SW 1271 (cell line): ENCODE measurements around the gene LENG9.
"Not testable (repeated sequence)": the region's sequence is repeated elsewhere in the genome, so short reads cannot be mapped to it uniquely, and the experiment has no call there.

ENCODE experiments used
- DNase-seq, 2 experiments: peaks; one replicate each; lab custom pipeline; 2025; lab: John Stamatoyannopoulos, UW

Gene LENG9

DNA sequence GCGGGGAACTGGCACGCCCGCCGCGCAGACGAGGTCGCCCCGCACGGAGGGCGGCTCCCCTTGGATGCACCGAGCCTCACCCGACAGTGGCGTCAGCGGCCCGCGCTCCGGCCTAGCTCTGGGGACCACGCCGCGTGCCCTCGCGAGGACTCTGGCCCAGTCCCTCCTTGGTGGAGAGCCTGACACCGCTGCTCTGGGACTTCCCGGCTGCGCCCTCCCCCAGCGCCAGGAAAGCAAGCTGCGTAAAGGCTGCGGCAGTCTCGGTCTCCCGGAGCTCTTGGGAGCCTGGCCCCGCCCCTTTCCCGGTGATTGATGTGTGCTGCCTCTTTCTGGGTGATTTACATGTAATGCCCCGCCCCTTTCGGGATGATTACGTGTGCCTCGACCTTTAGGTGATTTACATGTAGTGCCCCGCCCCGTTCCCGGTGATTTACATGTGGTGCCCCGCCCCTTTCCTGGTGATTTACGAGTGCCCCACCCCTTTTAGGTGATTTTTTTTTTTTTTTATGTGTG, at the start of gene LENG9:
LENG9 (minus strand) TSS at position 248 of the 513 bp plus-strand sequence. CDS start 252 bp downstream, outside the sequence.
- peak; percentile 78 to 92 for DNase-seq

DNA sequence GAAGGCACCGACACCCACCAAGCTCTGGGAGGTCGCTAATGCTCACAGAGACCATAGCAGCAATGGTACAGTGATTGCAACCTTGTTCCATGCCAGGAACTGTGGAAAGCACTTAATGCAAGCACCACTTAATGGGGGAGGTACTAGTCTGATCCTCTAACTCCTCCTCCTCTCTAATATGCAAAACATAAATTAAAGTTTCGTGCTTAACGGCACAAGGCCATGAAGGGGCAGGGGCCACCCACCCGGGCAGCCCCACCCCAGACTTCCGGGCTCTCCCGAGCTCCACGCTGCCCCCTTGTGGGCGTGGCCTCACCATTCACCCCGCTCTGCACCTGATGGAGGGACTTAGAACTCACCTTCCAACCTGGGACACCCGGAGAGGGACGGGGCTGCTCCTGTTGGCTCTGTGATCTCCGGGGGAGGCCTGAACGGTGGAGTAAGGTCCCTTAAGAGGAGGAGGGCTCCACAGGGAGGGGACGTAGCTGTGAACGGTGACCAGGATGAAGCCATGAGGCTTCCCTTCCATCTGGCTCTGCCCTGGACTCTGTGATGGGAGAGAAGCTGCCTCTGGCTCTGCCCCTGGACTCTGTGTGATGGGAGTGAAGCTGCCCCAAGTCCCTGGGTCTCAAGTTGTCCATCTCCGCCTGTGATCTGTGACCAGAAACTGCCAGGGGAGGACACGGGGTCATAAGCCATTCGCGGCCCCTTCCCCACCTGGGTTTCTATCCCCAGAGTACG, 45.8 kb upstream of the LENG9 start:
- DNase-seq: not testable (repeated sequence)

DNA sequence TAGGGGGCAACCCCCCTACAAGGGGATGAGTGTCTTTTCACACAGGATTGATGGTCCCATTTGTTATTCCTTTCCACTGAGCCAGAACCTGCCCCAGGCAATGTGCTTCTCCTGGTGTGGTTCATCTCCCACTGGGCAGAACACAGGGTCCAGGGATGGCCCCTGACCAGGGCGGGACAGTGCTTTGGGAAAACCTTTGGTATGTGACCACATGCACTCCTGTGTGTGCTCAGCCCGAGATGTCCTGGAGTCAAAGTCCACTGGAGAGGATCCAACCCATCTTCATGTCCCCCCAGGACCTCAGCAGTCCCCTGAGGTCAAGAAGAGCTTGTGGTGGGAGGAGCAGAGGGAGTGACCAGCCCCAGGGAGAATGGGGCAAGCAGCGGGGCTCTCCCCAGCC, 44.9 kb upstream of the LENG9 start:
- not testable (repeated sequence) for DNase-seq

DNA sequence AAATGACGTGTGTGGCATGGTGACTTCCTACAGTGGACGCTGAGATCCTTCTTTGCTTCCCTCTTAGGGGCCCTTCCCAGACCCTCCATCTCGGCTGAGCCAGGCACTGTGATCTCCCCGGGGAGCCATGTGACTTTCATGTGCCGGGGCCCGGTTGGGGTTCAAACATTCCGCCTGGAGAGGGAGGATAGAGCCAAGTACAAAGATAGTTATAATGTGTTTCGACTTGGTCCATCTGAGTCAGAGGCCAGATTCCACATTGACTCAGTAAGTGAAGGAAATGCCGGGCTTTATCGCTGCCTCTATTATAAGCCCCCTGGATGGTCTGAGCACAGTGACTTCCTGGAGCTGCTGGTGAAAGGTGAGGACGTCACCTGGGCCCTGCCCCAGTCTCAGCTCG, 44.2 kb upstream of the LENG9 start:
- no peak for DNase-seq

DNA sequence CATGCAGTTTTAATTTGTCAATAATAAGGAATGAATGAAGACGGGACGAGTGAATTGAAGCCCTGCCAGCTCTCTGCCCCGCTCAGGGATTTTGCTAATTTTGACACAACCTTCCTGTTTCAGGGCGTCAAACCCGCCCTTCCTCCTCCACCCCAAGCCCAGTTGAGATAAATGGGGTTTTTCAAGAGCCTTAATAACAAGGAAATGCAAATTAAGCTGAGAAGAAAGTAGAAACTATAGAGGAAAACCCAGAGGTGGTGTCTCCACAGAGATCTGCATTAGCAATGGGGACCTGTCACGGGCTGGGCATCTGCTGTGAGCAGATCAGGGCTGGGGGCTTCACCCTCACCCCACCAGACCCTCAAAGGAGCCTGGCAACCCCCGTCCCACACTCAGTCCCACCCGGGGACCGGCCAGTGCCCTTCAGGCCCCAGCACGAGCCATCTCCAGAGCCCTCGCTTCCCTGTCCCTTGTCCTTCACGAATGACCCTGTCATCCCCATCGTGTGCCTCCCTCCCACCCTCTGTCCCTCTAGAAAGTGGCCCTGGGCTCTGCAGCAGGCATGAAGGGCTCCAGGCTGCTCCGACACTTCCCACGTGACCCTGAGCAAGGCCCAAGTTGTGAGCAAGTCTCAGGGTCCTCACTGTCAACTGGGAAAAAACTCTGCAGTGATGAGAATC, 43.6 kb upstream of the LENG9 start:
- not testable (repeated sequence) for DNase-seq

DNA sequence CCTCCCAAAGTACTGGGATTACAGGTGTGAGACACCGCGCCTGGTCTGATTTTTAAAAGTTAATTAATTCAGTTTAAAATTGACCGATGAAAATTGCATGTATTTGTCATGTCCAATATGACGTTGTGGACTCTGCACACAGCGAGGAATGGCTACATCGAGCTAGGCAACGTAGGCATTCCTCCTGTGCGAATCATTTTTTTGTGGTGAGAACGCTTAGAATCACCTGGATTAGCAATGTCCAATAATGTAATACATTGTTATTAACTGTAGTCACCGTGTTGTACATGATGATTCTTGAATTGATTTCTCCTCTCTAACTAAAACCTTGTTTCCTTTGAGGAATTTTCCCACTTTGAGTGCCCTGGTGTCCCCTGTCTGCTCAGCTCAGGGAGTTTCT, 42.5 kb upstream of the LENG9 start:
- no peak for DNase-seq

DNA sequence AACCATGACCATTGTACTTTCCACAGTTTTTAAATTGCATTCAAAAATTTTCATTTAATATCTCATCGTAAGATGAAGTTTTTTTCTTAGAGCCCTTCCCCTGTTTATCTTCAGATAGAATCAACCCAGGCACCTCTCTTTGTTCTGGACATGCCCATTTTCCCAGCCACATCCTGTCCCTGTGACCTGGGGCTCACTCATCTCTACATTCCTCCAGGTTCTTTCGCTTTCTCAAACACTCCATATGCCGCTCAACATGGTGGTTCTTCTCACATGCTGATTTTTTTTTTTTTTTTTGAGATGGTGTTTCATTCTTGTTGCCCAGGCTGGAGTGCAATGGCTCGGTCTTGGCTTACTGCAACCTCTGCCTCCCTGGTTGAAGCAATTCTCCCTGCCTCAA, 42.0 kb upstream of the LENG9 start:
- DNase-seq: not testable (repeated sequence)

DNA sequence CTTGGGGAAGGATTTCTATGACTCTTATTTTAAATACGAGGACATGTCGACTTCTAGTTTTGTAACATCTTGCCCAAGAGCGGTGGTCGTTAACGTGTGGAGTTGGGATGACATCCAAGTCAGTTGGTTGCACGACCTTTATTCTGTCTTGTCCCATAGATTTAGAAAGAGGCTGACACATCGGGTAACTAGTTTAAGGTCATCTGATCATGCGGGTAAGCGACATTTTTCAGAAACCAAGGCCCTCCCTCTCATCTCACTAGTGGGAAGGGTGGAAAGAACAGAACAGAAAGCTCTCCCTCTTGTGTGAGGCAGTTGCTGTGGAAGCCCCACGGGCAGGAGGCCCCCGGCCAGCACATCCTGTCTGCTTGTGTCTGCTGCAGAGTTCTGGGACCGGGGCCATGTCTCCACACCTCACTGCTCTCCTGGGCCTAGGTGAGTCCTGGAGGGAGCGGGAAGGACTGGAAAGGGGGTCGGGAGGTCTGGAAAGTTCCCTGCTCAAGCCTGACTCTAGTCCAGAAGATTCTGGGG, 39.0 kb upstream of the LENG9 start, which contains the start of gene LAIR2:
LAIR2 (plus strand) TSS at position 314 of the 531 bp plus-strand sequence; CDS start at position 402, 88 bp downstream.
- no peak for DNase-seq

DNA sequence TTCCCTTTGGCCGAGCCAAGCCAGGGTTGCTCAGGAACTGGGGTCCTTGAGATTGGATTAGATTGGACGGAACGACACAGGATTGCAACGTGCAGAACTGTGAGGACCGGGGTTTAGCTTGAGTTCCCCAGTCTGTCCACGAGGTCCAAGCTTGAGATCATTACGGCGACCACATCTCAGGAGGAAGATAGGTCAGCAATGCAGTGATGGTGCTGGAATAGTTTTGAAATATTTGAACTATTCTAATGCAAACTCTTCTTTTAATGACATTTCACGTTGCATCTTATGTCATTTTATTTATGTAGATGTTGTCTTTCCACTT, 34.8 kb upstream of the LENG9 start:
- DNase-seq: not testable (repeated sequence)

DNA sequence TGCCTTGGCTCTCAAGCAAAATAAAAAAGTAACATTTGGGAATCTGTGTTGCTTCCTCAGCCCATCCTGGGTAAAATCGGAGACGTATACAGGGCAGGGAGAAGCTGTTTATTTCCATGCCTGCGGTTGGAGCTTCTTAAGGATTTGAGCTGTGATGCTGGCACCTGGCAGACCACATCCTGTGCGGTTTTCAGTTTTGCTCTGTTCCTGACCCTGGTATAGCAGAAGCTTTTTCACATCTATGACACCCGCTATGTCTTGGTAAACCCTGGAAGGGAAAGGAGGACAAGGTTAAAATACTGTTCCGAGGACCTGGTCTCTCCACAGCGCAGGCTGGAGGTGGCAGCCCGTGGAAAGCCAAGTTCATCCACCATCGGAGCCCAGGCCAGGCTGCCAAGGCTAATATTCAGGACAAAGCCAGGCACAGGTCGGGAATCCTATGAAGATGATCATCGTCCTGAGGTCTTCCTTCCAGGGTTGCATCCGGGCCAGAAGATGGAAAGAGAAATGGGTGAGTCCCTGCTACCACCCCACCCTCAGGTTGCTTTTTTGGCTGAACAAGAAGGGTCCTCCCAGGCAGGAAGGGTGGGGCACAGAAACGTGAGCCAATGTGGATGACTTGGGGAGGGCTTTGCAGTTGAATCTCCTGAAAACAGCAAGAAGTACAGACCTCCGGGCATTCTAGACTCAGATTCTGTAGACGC, 34.3 kb upstream of the LENG9 start:
- not testable (repeated sequence) for DNase-seq

DNA sequence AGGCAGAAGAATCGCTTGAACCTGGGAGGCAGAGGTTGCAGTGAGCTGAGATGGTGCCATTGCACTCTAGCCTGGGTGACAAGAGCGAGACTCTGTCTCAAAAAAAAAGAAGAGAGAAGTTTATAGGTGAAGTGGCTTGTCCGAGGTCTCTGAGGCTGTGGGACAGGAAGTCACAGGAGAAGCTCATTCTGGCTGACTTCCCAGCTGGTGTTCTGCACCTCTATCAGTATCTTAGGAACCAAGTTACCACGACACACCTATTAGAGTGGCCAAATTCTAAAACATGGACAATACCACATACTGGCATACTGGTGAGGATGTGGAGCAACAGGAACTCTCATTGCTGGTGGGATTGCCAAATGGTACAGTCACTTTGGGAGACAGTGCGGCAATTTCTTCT, 31.7 kb upstream of the LENG9 start:
- not testable (repeated sequence) for DNase-seq

DNA sequence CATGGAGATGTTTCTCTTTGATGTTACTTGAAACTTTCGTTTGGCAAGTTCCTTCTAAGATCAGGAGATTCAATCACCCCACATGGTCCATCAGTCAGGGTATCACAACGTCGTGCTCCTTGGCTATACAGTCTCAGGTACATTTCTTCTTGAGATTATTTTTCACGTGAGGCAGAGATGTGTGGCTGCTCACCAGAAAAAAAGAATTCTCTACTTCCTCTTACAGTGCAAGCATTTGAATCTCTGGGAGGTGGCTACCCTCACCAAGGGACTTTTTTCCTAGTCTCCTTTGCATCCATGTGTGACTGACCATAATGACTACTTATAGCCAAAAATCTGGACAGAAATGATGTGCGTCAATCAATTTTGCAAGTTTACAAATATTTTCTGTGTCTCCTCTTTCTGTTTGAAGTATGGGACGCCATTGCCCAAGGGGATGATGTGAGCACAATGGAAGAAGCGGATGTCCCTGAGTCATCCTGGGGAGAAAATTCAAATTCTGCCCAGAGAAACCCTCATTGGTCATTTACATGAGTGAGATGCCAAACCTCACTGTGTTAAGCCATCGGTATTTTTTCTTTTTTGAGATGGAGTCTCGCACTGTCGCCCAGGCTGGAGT, 30.5 kb upstream of the LENG9 start:
- DNase-seq: no peak

DNA sequence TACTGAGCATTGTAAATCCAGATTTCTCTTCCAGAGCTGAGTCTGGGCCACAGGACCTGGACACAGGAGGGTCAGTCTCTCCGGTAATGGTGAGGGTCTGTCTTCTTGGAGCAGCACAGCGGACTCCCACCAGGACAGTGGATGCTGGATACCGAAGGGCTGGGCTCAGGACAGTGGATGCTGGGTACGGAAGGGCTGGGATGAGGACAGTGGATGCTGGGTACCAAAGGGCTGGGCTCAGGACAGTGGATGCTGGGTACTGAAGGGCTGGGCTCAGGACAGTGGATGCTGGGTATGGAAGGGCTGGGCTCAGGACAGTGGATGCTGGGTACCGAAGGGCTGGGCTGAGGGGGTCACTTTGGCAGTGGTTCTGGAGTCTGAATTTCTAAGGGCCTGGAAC, 29.5 kb upstream of the LENG9 start:
- DNase-seq: not testable (repeated sequence)

DNA sequence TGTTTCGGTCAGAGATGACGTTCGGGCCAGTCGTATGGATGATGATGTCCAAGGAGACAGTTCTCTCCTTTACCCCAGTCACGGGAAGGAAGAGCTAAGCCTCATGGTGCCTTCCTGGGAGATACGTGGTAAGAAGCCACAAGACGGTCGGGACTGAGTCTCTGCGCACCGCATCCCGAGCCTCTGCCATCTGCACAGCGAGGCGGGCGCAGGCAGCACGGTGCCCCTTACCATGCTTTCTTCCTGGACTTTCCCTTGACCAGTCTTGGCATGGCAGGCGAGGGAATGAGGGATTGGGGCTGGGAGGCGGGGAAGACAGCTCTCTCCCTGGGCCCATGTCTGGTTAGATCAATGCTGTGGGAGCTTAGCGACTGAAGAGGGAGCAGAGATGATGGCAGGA, 29.0 kb upstream of the LENG9 start:
- DNase-seq: no peak

DNA sequence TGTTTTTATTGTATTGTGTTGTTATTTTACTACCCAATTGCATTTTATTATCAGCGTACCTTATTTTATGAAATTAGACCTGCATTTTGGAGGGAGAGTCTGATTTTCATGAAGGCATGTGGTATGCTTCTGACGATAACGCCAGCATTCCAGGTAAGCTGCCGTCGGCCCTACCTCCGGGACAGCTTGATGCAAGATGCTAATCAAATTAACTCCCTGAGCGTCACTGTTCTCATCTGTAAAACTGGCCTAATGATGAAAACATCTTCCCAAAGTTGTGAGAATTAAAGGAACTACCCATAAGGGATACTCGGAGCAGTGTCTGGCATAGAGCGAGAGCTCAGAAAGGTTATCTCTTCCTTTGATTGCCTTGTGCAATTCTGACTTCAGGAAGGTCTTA, 26.2 kb upstream of the LENG9 start:
- DNase-seq: no peak

DNA sequence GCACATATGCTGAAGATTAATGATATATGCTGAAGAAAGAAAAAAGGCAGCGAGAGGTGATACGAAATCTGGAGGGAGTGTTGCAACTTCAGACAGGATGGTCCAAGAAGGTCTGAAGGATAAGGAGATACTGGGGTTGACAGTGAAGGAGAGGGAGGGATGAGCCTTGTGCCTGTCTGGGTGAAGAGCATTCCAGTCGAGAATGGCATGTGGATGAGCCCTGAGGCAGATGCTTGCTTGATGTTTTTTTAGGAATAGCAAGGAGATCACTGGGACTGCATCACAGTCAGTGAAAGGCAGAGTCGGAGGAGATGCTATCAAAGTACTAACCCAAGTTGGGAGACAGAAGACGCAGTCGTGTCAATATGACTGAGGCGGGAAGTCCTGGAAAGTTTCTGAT, 25.8 kb upstream of the LENG9 start:
- DNase-seq: no peak

DNA sequence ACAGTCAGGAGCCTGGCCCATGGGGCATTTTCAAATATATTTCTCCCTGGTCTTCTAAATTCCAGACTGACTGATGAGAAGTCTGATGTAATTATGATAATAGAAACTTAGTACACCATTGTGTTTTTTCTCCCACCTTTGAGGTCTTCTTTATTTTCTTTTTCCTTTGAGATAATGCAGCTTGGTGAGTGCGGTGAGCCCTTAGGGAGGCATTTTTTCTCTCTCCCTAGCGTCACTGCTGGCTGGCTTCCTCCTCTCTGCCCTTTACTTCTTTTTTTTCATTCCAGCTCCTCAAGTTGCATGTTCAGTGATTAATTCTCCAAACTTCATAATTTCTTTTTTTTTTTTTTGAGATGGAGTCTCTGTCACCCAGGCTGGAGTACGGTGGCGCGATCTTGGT, 22.3 kb upstream of the LENG9 start:
- DNase-seq: no peak

DNA sequence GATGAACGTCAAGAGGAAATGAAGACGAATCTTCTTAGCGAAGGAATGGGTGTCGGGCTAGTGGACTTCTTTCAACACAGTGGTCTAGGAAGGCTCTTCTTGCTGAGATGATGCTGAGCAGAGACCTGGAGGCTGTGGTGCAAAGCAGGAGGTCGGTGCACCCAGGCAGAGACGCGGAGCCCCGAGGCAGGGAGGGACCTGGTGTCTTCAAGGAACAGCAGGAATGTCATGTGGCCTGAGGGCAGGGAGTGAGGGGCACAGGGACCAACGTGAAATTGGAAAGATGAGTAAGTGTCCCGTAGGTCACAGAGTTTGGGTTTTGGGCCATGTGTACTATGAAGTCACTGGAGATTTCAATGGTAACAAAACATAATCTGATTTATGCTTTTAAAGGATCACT, 20.9 kb upstream of the LENG9 start:
- DNase-seq: no peak

DNA sequence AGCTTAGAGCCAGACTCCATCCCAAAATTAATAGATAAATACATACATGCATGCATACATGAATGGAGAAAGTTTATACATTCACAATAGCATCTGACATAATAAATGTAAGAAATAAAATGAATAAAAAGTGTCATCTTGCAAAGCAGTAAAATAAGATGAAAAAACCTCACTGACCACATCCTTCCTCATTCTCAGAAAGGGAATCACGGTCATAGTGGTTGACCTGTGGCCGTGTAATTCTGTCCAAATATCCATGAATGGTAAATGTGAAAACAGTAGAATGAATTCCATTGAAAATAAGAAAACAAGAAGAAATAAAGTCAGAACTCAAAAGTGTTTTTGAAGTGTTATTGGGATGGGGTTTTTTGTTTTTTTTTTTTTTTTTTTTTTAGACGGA, 19.3 kb upstream of the LENG9 start:
- no peak for DNase-seq

DNA sequence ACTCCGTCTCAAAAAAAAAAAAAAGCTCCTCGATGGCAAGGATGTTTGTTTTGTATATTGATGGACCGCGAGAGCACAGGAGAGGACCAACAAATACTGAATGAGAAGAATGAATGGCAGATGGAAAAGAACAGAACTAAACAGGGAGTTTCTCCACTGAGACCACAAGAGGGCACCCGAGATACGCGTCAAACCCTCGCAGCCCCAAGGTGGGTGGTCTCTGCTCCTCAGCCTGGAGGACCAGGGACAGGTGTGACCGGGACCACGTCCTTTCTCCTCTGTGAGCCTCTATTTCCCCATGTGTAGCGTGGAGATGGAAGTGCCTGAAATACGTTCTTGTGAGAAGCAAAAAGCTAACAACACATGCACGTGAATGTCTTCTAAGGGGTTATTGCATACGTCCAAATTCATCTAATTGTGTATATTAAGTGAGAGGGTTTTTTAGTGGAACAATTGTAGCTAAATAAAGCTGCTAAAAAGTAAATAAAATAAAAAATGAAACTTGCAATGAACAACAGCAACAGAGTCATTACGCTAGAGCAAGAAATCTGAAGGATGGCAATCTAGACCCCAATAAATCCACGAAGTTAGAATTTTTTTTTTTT, 17.9 kb upstream of the LENG9 start:
- DNase-seq: peak in 1 of 2 experiments; percentile 32

DNA sequence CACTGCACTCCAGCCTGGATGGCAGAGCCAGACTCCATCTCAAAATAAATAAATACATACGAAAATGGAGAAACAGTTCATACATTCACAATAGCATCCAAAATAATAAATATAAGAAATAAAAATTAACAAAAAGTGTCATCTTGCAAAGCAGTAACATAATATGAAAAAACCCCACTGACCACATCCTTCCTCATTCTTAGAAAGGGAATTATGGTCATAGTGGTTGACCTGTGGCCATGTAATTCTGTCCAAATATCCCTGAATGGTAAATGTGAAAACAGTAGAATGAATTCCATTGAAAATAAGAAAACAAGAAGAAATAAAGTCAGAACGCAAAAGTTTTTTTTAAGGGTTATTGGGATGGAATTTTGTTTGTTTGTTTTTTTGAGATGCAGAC, 16.5 kb upstream of the LENG9 start:
- DNase-seq: no peak
